GM12891 (cell line): ENCODE data around the gene LRRC74B.
A peak's percentile ranks its signal among the peaks of the same experiment; 100 is the strongest.

ENCODE experiments used
- DNase-seq: peaks from one replicate; pipeline ENCODE4 v3.0.0; 2011; ENCODE audit warnings: low spot score; ENCODE audit not compliant: insufficient read length
- FAIRE-seq: peaks from 2 replicates; lab custom pipeline; 2011; peaks lifted over from hg19 to GRCh38; lab: Jason Lieb, UNC
- PAX5 ChIP-seq: IDR thresholded peaks from 2 replicates; pipeline ENCODE4 v1.6.1; 2011; ENCODE audit warnings: low read length, moderate library complexity, mild to moderate bottlenecking; ENCODE audit not compliant: insufficient read depth, severe bottlenecking
- POLR2A ChIP-seq: IDR thresholded peaks from 2 replicates; pipeline ENCODE4 v1.6.1; 2011; ENCODE audit warnings: low read depth, low read length, control low read depth
- POLR2AphosphoS5 ChIP-seq: IDR thresholded peaks from 2 replicates; pipeline ENCODE4 v1.6.1; 2011; ENCODE audit warnings: low read depth, low read length, control low read depth
- POU2F2 ChIP-seq: IDR thresholded peaks from 2 replicates; pipeline ENCODE4 v1.6.1; 2011; ENCODE audit warnings: low read depth, mild to moderate bottlenecking, control low read depth, low read length, moderate library complexity
- SPI1 ChIP-seq: IDR thresholded peaks from 2 replicates; pipeline ENCODE4 v1.6.1; 2011; ENCODE audit warnings: low read depth, low read length, control low read depth
- TAF1 ChIP-seq: IDR thresholded peaks from 2 replicates; pipeline ENCODE4 v1.6.1; 2011; ENCODE audit warnings: low read depth, low read length, control low read depth

Gene LRRC74B

GRCh38 chr22:21101877-21102638 lies 56.3 kb downstream of the LRRC74B start:
- DNase-seq, result no peak
- no peak for FAIRE-seq
- TF ChIP-seq SPI1 (no peak), PAX5 (no peak), POLR2A (no peak), POU2F2 (no peak), POLR2AphosphoS5 (no peak), TAF1 (no peak)

- peak; percentile 64 for DNase-seq
- no peak for TF ChIP-seq PAX5
- TF ChIP-seq SPI1, result no peak
- no peak for TF ChIP-seq POLR2A
- no peak for TF ChIP-seq TAF1
- no peak for TF ChIP-seq POU2F2
- TF ChIP-seq POLR2AphosphoS5, result no peak
- FAIRE-seq, result peak; percentile 94
Observed at GRCh38 chr22:21102659-21103267, 57.0 kb downstream of the LRRC74B start.

DNA sequence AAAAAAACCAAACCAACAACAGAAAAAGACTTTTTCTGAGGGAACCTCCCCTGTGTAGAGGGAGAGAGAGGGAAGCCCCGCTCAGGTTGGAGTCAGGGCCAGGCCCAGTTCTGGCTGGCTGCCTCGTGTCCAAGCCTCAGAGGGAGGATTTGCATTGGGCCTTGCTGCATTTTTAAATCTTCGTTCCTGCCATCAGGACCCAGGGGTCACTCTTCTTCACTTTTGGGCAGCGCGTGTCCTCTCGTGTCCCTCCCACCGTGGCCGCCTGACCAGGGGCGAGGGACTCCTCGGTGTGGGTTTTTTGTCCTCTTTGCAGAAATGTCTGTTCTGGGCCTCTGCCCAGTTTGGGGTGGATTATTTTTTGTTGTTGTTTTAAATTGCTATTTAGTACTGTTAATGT lies 57.9 kb downstream of the LRRC74B start:
- DNase-seq (no peak), FAIRE-seq (no peak)
- TF ChIP-seq PAX5 (no peak), POLR2A (no peak), TAF1 (no peak)

DNA sequence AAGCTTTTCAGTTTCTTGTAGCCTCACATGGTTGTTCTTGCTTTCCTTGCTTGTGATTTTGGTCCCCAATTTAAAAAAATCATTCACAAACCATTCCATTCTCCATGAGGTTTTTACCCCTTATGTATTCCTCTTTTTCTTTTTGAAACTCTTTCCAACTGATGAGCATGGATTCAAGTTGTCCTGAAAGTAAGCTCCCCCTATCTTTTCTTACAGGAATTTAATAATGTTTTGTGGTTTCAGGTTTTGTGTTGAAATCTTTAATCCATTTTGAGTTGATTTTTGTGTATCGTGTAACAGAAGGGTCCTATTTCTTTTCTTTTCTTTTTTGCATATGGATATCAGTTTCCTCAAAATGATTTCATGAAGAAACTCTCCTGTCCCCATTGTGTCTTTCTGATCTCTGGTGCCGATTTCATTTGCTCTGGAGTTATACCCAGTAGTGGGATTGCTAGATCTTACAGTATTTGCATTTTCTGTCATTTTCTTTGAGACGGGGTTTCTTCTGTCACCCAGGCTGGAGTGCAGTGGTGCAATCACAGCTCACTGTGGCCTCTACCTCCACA lies 58.5 kb downstream of the LRRC74B start:
- no peak for TF ChIP-seq POU2F2
- no peak for TF ChIP-seq POLR2A
- TF ChIP-seq TAF1, result no peak
- TF ChIP-seq SPI1, result no peak
- TF ChIP-seq PAX5, result no peak
- TF ChIP-seq POLR2AphosphoS5, result no peak
- FAIRE-seq, result no peak

GRCh38 chr22:21105294-21105693 lies 59.5 kb downstream of the LRRC74B start:
- TF ChIP-seq POLR2A (no peak), POU2F2 (no peak), POLR2AphosphoS5 (no peak), TAF1 (no peak), SPI1 (no peak), PAX5 (no peak)
- DNase-seq (no peak), FAIRE-seq (no peak)

More for the DNA sequence above, 58.5 kb downstream of the LRRC74B start:
- no peak for DNase-seq

DNA sequence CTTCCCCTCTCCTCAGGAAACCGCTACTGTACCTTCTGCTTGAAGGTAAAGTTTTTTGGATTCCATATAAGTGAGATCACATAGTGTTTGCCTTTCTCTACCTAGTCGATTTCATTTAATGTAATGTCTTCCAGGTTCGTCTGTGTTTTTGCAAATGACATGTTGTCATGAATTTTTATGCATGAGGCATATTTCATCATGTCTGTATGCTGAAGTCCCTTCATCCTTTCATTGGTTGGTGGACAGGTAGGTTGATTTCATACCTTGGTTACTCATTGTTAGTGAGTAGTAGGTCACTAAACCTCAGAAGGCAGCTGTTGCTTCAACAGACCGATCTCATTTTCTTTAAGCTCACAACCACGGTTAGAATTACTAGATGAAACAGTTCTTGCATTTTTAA lies 60.3 kb downstream of the LRRC74B start:
- no peak for TF ChIP-seq POLR2AphosphoS5
- TF ChIP-seq POU2F2, result no peak
- no peak for TF ChIP-seq PAX5
- TF ChIP-seq TAF1, result no peak
- no peak for TF ChIP-seq SPI1
- TF ChIP-seq POLR2A, result no peak
- DNase-seq (no peak), FAIRE-seq (no peak)

DNA sequence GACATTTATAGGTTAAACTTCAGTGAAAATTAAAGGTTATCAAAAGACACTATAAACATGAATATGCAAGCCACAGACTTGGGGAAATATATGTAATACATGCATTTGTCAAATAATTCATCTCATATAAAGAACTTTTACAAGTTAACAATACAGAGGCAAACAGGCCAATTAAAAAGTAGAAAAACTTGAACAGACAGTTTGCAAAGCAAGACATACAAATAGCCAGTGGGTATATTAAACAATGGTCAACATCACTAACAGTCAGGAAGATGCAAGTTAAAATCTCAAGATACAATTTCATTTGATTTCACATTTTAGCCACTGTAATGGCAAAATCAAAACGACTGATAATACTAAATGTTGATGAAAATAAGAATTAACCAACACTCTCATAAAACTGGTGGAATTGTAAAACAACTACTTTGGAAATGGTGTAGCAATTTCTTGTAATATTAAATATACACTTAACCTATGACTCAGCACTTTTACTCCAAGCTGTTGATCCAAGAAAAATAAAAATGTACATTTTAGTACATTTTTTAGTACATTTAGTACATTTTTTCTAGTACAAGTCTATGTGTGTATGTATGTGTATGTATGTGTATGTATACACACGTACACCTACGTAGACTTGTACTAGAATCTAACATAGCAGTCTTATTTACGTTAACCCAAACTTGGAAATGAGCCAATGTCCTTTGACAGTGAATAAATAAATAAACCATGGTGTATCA lies 62.8 kb downstream of the LRRC74B start:
- no peak for FAIRE-seq
- no peak for DNase-seq
- TF ChIP-seq SPI1 (no peak), POLR2AphosphoS5 (no peak), POLR2A (no peak), PAX5 (no peak), POU2F2 (no peak), TAF1 (no peak)
